VCaP (cell line): ENCODE measurements around the gene TRRAP.

Experiments used
- H3K27ac ChIP-seq: fragments of 450-650 bp; 2 replicates; pipeline ENCODE4 v1.5.1; 2017
- TF ChIP-seq, protein P1 (sequence below): fragments of 450-650 bp; conservative IDR thresholded peaks from 2 replicates; pipeline ENCODE4 v1.5.1; 2017; ENCODE audit warnings: mild to moderate bottlenecking, moderate library complexity

Gene TRRAP

GRCh38 chr7:98878365-98879197 is at the start of gene TRRAP:
Gene TRRAP, plus strand, starts transcription at chr7:98878532. Its CDS starts 2,619 bp downstream, at chr7:98881151.
- peak within 1 kb of the TSS; percentile 96 for H3K27ac ChIP-seq
- TF ChIP-seq, protein P1, sequence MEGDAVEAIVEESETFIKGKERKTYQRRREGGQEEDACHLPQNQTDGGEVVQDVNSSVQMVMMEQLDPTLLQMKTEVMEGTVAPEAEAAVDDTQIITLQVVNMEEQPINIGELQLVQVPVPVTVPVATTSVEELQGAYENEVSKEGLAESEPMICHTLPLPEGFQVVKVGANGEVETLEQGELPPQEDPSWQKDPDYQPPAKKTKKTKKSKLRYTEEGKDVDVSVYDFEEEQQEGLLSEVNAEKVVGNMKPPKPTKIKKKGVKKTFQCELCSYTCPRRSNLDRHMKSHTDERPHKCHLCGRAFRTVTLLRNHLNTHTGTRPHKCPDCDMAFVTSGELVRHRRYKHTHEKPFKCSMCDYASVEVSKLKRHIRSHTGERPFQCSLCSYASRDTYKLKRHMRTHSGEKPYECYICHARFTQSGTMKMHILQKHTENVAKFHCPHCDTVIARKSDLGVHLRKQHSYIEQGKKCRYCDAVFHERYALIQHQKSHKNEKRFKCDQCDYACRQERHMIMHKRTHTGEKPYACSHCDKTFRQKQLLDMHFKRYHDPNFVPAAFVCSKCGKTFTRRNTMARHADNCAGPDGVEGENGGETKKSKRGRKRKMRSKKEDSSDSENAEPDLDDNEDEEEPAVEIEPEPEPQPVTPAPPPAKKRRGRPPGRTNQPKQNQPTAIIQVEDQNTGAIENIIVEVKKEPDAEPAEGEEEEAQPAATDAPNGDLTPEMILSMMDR, result peak; percentile 98

- TF ChIP-seq, protein P1, result no peak
- H3K27ac ChIP-seq, result no peak overlapping the region
Observed at GRCh38 chr7:98830972-98831548, 47.3 kb upstream of the TRRAP start.

DNA sequence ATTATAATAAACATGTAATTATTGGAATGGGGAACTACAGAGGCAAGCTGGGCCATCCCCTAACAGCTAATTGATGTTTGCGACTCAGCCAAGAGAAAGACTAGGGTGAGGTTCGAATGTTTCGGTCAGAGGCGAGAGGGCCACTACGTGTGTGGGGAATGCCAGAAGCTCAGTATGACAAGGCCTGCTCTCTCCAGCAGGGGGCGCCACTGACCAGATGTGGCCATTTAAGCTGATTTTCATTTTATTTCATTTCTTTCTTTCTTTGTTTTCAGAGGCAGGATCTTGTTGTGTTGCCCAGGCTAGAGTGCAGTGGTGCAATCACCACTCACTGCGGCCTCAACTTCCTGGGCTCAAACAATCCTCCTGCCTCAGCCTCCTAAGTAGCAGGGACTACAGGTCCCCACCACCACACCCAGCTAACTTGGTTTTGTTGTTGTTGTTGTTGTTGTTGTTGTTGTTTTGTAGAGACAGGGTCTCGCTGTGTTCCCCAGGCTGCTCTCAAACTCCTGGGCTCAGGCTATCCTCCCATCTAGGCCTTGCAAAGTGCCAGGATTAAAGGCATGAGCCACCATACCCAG is 46.6 kb upstream of the TRRAP start:
- H3K27ac ChIP-seq, result no peak overlapping the region
- TF ChIP-seq, protein P1, result peak; percentile 62

DNA sequence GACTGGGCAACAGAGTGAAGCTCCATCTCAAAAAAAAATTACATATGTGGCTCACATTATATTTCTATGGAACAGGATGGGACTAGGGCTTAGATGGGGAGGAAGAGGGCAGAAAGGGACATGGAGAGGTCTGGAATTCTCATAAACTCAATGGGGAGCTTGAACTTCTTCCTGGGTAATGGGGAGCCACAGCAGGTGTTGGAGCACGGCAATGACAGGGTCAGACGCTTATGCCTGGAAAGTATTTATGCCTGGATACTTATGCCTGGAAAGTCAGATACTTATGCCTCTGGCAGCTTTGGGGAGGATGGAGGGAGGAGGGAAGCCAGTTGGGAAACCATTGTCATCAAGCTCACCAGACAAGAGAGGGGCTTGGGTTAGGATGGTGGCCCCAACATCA is 45.3 kb upstream of the TRRAP start:
- TF ChIP-seq, protein P1, result no peak
- H3K27ac ChIP-seq, result no peak overlapping the region

DNA sequence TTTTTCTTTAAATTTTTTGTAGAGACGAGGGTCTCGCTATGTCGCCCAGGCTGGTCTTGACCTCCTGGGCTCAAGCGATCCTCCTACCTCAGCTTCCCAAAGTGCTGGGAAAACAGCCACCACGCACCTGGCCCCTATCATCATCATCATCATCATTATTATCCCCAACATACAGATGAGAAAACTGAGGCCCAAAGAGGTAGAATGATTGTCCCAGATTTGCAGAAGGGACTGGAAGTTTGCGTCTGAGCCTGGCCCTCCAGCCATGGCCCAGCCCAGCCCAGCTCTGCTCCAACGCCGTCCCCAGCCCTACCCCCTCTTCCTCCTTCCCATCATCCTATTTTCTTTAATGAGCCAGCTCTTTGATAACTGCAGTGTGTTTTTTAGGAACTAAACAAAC is 43.4 kb upstream of the TRRAP start:
- TF ChIP-seq, protein P1, result no peak
- H3K27ac ChIP-seq, result no peak overlapping the region

GRCh38 chr7:98836811-98837629 is 41.3 kb upstream of the TRRAP start:
- TF ChIP-seq, protein P1, result peak; percentile 84
- H3K27ac ChIP-seq, result no peak overlapping the region

DNA sequence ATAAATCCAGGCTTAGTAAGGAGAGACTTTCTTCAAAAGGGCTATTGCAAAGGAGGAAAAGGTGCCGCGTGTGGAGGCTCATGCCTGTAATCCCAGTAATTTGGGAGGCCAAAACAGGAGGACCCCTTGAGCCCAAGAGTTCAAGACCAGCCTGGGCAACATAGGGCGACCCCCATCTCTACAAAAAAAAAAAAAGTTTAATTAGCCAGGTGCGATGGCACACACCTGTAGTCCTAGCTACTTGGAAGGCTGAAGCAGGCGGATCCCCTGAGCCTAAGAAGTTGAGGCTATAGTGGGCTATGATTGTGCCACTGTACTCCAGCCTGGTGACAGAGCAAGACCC is 40.7 kb upstream of the TRRAP start:
- TF ChIP-seq, protein P1, result no peak
- no peak overlapping the region for H3K27ac ChIP-seq
